Lower leg skin (tissue), 4 donors: ENCODE measurements around the gene TSHZ2. TPM values are rescaled to one million over a fixed set of nuclear protein-coding genes. Genes with fewer than 3 reads are reported as not detected.

Experiments used
- DNase-seq, 2 donors: peaks; one replicate each; pipeline ENCODE4 v3.0.0-alpha.2; 2019; ENCODE audit warnings: low spot score in 2 of 2
- H3K4me3 ChIP-seq: fragments of 200-600 bp; sonication (generic); 2 replicates; pipeline ENCODE4 v1.5.1; 2017; ENCODE audit warnings: mild to moderate bottlenecking, low read depth; ENCODE audit not compliant: poor library complexity, severe bottlenecking
- CTCF ChIP-seq, 3 donors: fragments of 450-650 bp; IDR thresholded peaks; one replicate each; pipeline ENCODE4 v1.5.1; 2016; ENCODE audit warnings: antibody characterized with exemption in 3 of 3, mild to moderate bottlenecking in 3 of 3, moderate library complexity in 2 of 3
- POLR2A ChIP-seq, 2 donors: fragments of 450-650 bp; IDR thresholded peaks; one replicate each; pipeline ENCODE4 v1.6.1; 2016 to 2017; ENCODE audit warnings: antibody characterized with exemption in 2 of 2, mild to moderate bottlenecking in 1 of 2, moderate library complexity in 1 of 2
- WGBS, 2 donors: methylation state at CpG; one replicate each; pipeline ENCODE4 v1.1.5; 2018; 5-methylcytosine and 5-hydroxymethylcytosine counted together
- intact Hi-C: fragments of 100-400 bp; cut with DNase I; formaldehyde crosslinking; loops from one replicate; pipeline ENCODE4 v1.15.0; 2023; ENCODE audit warnings: low total_unique reads
- total RNA-seq, 4 donors: library from RNA; depleted of rRNA; stranded (reverse); fragments of >200 nt; gene quantifications; one replicate each; pipeline ENCODE4 v1.1.0, GENCODE V29; 2016

The TSHZ2 gene
- total RNA-seq, 4 donors from 2014 or later, result 8.1 to 25.7 (median 10.5) TPM

GRCh38 chr20:53336892-53337291, 364.7 kb downstream of the TSHZ2 start:
- peak in 1 of 2 donors; percentile 56 for DNase-seq
- TF ChIP-seq CTCF (IDR thresholded peaks at IDR 0.05) (no peak), POLR2A (IDR thresholded peaks at IDR 0.05) (no peak)
- WGBS, 2 donors, result 94 to 98% methylated on average over 3 of the region's 3 CpGs
- intact Hi-C loops, result no loop called here
- no peak overlapping the region for H3K4me3 ChIP-seq

- intact Hi-C loops, result no loop called here
- TF ChIP-seq POLR2A (IDR thresholded peaks at IDR 0.05) (no peak), CTCF (IDR thresholded peaks at IDR 0.05) (no peak)
- no peak overlapping the region for H3K4me3 ChIP-seq
- DNase-seq, result no peak
- 85 to 88% methylated on average over 8 of the region's 8 CpGs for WGBS, 2 donors
These were observed 365.4 kb downstream of the TSHZ2 start for GRCh38 chr20:53337390-53338101.

GRCh38 chr20:53338716-53339115, 366.6 kb downstream of the TSHZ2 start:
- no peak for DNase-seq
- WGBS, 2 donors, result 91 to 95% methylated on average over 4 of the region's 4 CpGs
- H3K4me3 ChIP-seq, result no peak overlapping the region
- TF ChIP-seq POLR2A (IDR thresholded peaks at IDR 0.05), result no peak
- no peak for TF ChIP-seq CTCF (IDR thresholded peaks at IDR 0.05)
- intact Hi-C loops, result no loop called here

- H3K4me3 ChIP-seq, result no peak overlapping the region
- TF ChIP-seq POLR2A (IDR thresholded peaks at IDR 0.05), result no peak
- TF ChIP-seq CTCF (IDR thresholded peaks at IDR 0.05), result no peak
- 81 to 90% methylated on average over 6 of the region's 6 CpGs for WGBS, 2 donors
- intact Hi-C loops, result no loop called here
- DNase-seq, result no peak
These were observed 370.3 kb downstream of the TSHZ2 start for GRCh38 chr20:53342429-53342828.

- TF ChIP-seq POLR2A (IDR thresholded peaks at IDR 0.05) (no peak), CTCF (IDR thresholded peaks at IDR 0.05) (no peak)
- no peak for DNase-seq
- WGBS, 2 donors, result 35 to 57% methylated on average over 6 of the region's 6 CpGs
- intact Hi-C loops, result no loop called here
- no peak overlapping the region for H3K4me3 ChIP-seq
These were observed 371.3 kb downstream of the TSHZ2 start for GRCh38 chr20:53343448-53343847.

GRCh38 chr20:53344891-53345290, 372.7 kb downstream of the TSHZ2 start:
- WGBS, 2 donors, result 63 to 86% methylated on average over 1 of the region's 1 CpG
- intact Hi-C loops, result no loop called here
- no peak overlapping the region for H3K4me3 ChIP-seq
- no peak for DNase-seq
- TF ChIP-seq POLR2A (IDR thresholded peaks at IDR 0.05) (no peak), CTCF (IDR thresholded peaks at IDR 0.05) (no peak)
